Smooth muscle cell (in vitro differentiated cells): ENCODE results near the gene KIRREL3. TPM values are rescaled to one million over a fixed set of nuclear protein-coding genes. Genes with fewer than 3 reads are reported as not detected.

Experiments used
- DNase-seq: peaks from one replicate; lab custom pipeline; 2025; ENCODE audit not compliant: unreplicated experiment; lab: John Stamatoyannopoulos, UW
- H2AFZ ChIP-seq: fragments of 200-600 bp; sonication (generic); 2 replicates; pipeline ENCODE4 v1.6.0; 2016; ENCODE audit warnings: antibody characterized with exemption, low read depth, mild to moderate bottlenecking
- H3F3A ChIP-seq: fragments of 200-600 bp; sonication (generic); 2 replicates; pipeline ENCODE4 v1.6.0; 2017; ENCODE audit warnings: antibody characterized with exemption, low read depth
- H3K27ac ChIP-seq: fragments of 200-600 bp; sonication (generic); 2 replicates; pipeline ENCODE4 v1.5.1; 2016; ENCODE audit warnings: low read depth, mild to moderate bottlenecking
- H3K27me3 ChIP-seq: fragments of 200-600 bp; sonication (generic); 2 replicates; pipeline ENCODE4 v1.6.1; 2016; ENCODE audit warnings: low read depth, mild to moderate bottlenecking
- H3K36me3 ChIP-seq: fragments of 200-600 bp; sonication (generic); 2 replicates; pipeline ENCODE4 v1.5.1; 2016; ENCODE audit warnings: low read depth
- H3K4me1 ChIP-seq: fragments of 200-600 bp; sonication (generic); 2 replicates; pipeline ENCODE4 v1.5.1; 2016; ENCODE audit warnings: low read depth
- H3K4me2 ChIP-seq: fragments of 200-600 bp; sonication (generic); 2 replicates; pipeline ENCODE4 v1.6.0; 2016; ENCODE audit warnings: mild to moderate bottlenecking
- H3K4me3 ChIP-seq: fragments of 200-600 bp; sonication (generic); 2 replicates; pipeline ENCODE4 v1.5.1; 2016; ENCODE audit warnings: mild to moderate bottlenecking
- H3K79me2 ChIP-seq: fragments of 200-600 bp; sonication (generic); 2 replicates; pipeline ENCODE4 v1.6.0; 2016; ENCODE audit warnings: low read depth, mild to moderate bottlenecking
- H3K9ac ChIP-seq: fragments of 200-600 bp; sonication (generic); 2 replicates; pipeline ENCODE4 v1.6.0; 2016; ENCODE audit warnings: low read depth
- H3K9me3 ChIP-seq: fragments of 200-600 bp; sonication (generic); replicated peaks from 2 replicates; pipeline ENCODE4 v1.5.1; 2016; ENCODE audit warnings: low read depth
- H4K20me1 ChIP-seq: fragments of 200-600 bp; sonication (generic); 2 replicates; pipeline ENCODE4 v1.6.0; 2016; ENCODE audit warnings: low read depth
- CTCF ChIP-seq: fragments of 200-600 bp; sonication (generic); IDR thresholded peaks from 2 replicates; pipeline ENCODE4 v1.5.1; 2017; ENCODE audit warnings: borderline replicate concordance, mild to moderate bottlenecking, antibody characterized with exemption; ENCODE audit not compliant: insufficient read depth, poor library complexity, severe bottlenecking
- WGBS: methylation state at CpG from one replicate; pipeline ENCODE4 v1.1.7; 2016; ENCODE audit warnings: low lambda C conversion rate; 5-methylcytosine and 5-hydroxymethylcytosine counted together
- polyA plus RNA-seq: library from polyadenylated mRNA; unstranded; fragments of >200 nt; fragmentation: Nextera tagmentation; extraction: Ambion mirVana; gene quantifications from 2 replicates; pipeline ENCODE4 v1.2.1, GENCODE V29; 2016
- total RNA-seq: library from RNA; depleted of rRNA; stranded (reverse); fragments of >200 nt; gene quantifications from 2 replicates; pipeline ENCODE4 v1.2.3, GENCODE V29; 2014

The KIRREL3 gene
- total and polyA plus RNA-seq, 2 experiments from 2014 or later, result 1.2 TPM; not detected in 1

GRCh38 chr11:126612671-126613070 is 387.9 kb downstream of the KIRREL3 start:
- no peak overlapping the region for H3K4me2 ChIP-seq
- H3K4me1 ChIP-seq, result peaks cover 13% of the 10 kb centered on the region
- H3K9me3 ChIP-seq, result no peaks in the 10 kb centered on the region
- no peaks in the 10 kb centered on the region for H3K79me2 ChIP-seq
- TF ChIP-seq CTCF, result no peak
- DNase-seq, result no peak
- no peak overlapping the region for H2AFZ ChIP-seq
- peaks cover 31% of the 10 kb centered on the region for H3K27me3 ChIP-seq
- H3K9ac ChIP-seq, result no peak overlapping the region
- no peak overlapping the region for H3K27ac ChIP-seq
- no peaks in the 10 kb centered on the region for H3K36me3 ChIP-seq
- 90% methylated on average over 8 of the region's 8 CpGs for WGBS
- H3K4me3 ChIP-seq, result no peak overlapping the region
- H4K20me1 ChIP-seq, result no peaks in the 10 kb centered on the region
- H3F3A ChIP-seq, result no peaks in the 10 kb centered on the region

- H2AFZ ChIP-seq, result no peak overlapping the region
- H3K9ac ChIP-seq, result no peak overlapping the region
- no peaks in the 10 kb centered on the region for H3F3A ChIP-seq
- no peaks in the 10 kb centered on the region for H4K20me1 ChIP-seq
- 93% methylated on average over 8 of the region's 8 CpGs for WGBS
- DNase-seq, result no peak
- no peaks in the 10 kb centered on the region for H3K9me3 ChIP-seq
- TF ChIP-seq CTCF, result no peak
- H3K4me3 ChIP-seq, result no peak overlapping the region
- H3K4me1 ChIP-seq, result peaks cover 24% of the 10 kb centered on the region
- no peak overlapping the region for H3K27ac ChIP-seq
- no peaks in the 10 kb centered on the region for H3K36me3 ChIP-seq
- H3K27me3 ChIP-seq, result peaks cover 31% of the 10 kb centered on the region
- no peak overlapping the region for H3K4me2 ChIP-seq
- H3K79me2 ChIP-seq, result no peaks in the 10 kb centered on the region
Measured at GRCh38 chr11:126611438-126611837, 389.1 kb downstream of the KIRREL3 start.

GRCh38 chr11:126608658-126609057 is 391.9 kb downstream of the KIRREL3 start:
- Histone ChIP-seq H3K4me3 (no peak overlapping the region), H3K27me3 (peaks cover 42% of the 10 kb centered on the region), H3K4me1 (peaks cover 25% of the 10 kb centered on the region), H2AFZ (no peak overlapping the region), H3K9ac (no peak overlapping the region), H3K9me3 (no peaks in the 10 kb centered on the region), H4K20me1 (no peaks in the 10 kb centered on the region), H3K4me2 (no peak overlapping the region), H3K79me2 (no peaks in the 10 kb centered on the region), H3F3A (no peaks in the 10 kb centered on the region), H3K27ac (no peak overlapping the region), H3K36me3 (no peaks in the 10 kb centered on the region)
- WGBS, result 50% methylated on average over 1 of the region's 1 CpG
- DNase-seq, result no peak
- TF ChIP-seq CTCF, result no peak

GRCh38 chr11:126607776-126608541 is 392.6 kb downstream of the KIRREL3 start:
- Histone ChIP-seq H3K27me3 (peaks cover 45% of the 10 kb centered on the region), H3K79me2 (no peaks in the 10 kb centered on the region), H3K4me2 (peak overlapping the region; percentile 71), H2AFZ (no peak overlapping the region), H3F3A (no peaks in the 10 kb centered on the region), H4K20me1 (no peaks in the 10 kb centered on the region), H3K9ac (no peak overlapping the region), H3K9me3 (no peaks in the 10 kb centered on the region), H3K4me3 (no peak overlapping the region), H3K36me3 (no peaks in the 10 kb centered on the region), H3K27ac (no peak overlapping the region), H3K4me1 (peaks cover 25% of the 10 kb centered on the region)
- no peak for DNase-seq
- no peak for TF ChIP-seq CTCF
- WGBS, result 49% methylated on average over 19 of the region's 19 CpGs
